HG03439 (cell line): ENCODE results near the gene LRRC28.

ENCODE experiments used
- ATAC-seq: cut with Tn5 transposase; IDR thresholded peaks from one replicate; pipeline ENCODE4 v1.9.1; 2021; ENCODE audit warnings: mild to moderate bottlenecking, moderate library complexity; ENCODE audit not compliant: unreplicated experiment

The LRRC28 gene

DNA sequence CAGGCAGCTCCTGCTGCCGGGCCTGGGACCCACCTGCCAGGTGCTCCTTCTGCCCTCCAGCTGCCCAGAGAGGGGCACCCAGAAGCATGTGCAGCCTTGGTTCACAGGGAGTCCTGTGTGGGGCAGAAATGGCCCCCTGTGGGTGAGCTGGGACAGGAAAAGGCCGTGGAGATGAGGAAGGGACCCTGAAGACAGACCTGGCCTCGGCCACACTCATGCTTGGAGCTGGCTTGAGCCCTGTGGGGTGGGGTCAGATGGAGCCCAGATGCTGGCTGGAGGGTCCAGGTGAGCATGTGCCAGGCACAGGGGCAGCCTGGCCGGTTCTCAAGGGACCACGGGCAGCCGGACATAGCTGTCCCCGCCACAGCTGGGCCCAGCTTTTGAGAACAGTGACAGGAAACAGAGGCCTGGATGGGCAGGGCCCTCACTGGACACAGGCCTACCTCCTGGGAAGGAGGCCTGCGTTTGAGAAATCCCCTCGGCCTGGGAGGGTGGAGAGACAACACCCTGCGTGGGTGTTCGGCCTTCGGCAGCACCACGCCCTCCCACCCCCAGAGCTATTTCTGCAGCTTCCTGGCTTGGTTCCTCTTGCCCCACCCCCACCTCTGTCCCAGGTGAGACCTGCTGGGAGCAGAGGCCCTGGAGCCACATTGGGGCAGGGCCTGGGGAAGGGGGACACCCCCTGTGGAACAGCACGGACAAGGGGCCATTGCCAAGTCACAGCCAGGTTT lies 181.9 kb downstream of the LRRC28 start:
- ATAC-seq, result no peak

DNA sequence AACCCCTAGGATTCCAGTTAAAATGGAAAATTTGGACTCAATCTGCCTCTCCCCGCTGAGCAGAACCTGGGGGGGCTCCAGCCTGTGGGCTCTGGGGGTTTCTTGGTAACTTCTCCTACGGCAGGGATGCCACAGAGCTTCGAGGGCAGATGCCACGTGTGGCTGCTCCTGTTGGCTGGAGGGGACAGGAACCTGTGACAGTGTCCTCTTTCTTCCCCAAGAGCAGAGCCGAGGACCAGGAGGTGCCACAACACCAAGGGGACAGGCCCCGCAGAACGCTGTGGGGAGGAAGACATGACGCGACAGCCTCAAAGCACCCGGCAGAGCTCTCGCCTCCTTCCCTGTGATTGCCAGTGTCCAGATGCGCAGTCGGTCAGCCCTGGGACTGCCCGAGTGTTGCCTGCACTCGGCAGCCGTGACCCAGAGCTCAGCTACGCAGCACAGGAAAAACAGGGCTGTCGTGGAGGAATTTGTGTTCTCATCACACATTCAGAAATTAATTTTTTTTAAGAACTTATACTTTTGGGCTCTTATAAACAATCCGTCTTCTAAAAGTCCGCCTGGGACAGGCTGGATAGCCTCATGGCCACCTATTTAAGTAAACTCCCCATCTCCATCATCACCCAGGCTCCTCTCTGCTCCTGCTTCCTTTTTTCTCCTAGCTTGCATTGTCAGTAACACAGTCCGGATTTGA lies 182.6 kb downstream of the LRRC28 start:
- ATAC-seq, result no peak

DNA sequence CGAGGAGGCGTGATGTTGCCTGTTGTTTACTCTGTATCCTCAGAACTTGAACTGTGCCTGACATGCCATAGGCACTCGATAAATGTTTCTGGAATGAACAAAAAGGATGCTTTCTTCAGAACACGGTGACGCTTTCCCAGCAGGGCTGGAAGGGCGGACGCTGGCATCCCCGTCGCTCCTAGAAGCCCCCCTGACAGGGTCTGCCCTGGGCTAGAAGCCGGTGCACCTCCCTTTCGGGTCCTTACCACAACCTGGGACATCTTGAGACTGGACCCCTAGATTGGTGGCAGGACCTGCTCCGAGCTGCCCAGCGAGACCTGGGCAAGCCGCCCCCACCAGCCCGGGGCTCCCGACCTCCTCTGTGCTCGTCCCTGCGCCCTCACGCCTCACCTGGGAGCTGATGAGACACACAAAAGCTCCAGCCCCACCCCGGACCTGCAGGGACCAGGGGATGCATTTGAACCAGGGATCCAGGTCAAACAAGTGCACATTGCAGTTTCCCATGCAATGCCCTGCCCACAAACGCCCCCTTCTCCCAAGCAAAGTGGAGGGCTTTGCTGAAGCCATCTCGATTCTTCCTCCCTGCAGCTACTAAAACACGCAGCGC lies 183.3 kb downstream of the LRRC28 start:
- ATAC-seq, result no peak

DNA sequence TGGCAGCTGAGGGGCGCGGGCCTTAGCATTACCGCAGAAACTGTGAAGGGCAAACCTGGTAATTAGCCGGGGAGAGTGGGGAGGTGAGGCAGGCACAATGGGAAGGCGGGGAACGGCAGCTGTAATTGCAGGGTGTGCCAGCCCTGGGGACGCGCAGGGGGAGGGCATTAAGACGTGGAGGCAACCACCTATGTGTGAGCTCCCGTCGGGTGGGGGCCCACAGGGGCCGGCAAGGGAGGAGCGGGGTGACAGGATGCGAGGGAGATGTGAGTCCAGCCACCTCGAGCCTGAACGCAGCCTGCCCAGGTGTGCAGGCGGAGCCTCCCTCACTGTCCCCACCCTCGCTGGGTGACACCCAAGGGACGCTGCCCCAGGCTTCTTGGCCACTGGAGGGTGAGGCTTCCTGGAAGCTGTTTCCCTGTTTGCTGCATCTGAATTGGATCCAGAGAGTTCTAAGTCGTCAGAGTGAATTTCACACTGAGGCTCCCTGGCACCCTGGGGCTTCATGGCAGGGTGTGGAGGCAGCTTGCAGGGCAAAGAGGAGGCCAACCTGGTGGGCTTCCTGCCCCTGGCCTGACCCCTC lies 183.9 kb downstream of the LRRC28 start:
- no peak for ATAC-seq

DNA sequence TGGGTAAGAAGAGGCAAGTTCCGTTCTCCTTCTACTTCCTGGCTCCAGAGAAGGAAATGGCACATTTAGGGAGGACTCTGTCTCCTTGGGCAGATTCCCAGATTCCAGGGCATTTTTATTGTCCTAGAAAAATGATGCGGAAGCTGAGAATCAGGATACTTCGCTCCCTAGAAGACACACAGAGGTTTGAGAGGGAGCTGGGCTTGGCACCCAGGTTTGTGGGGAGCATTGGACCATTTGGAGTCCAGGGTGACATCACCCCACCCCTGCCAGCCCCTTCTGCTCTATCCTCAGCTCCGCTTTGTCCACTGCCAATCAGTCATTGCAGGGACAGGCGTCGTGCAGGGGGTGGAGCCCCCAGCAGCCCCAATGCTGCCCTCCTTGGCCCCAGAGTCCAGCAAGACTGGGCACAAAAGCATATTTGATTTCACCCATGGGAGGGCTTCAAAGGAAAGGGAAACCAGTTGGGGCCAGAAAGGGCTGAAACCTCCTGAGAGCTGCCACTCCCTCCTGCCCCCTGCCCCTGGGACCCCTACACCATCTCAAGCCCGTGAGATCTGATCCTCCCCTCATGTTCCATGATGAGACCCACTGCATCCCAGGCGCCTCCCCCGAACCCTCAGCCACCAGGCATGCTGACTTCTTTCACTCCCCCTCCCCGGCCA lies 184.7 kb downstream of the LRRC28 start:
- no peak for ATAC-seq

DNA sequence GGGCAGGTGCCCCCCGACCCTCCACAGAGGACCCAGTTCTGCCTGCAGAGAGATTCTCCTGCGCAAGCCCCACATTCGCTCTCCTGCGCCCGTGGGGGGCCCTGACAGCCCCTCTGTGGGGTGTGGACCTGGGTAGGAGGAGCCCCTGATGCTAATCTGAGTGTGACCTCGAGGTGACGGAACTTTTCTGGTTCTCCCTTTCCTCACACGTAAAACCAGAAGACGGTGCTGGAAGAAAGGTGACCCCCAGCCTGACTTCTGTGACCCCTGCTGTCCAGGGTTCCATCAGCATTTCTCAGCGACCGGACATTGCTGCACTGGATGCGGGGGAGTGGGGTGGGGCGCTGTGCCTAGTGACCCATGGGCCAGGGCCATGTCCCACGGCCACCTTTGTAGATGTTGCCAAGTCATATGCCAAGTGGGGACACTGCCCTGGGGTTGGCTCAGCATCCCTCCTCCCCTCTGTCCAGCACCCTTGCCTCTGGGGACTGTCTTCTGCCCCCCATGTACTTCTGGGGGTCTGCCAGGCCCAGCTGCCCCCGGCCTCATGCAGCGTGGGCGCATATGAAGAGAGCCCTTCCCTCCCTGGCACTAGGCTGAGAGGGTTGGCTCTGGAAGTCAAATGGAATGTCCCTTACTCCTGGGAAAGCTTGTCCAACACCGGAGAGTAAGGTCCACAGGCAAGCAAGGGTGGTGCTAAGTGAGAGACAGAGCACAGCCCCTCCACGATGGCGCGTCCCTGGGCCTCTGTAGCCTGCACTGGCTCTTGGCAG lies 185.4 kb downstream of the LRRC28 start:
- no peak for ATAC-seq

DNA sequence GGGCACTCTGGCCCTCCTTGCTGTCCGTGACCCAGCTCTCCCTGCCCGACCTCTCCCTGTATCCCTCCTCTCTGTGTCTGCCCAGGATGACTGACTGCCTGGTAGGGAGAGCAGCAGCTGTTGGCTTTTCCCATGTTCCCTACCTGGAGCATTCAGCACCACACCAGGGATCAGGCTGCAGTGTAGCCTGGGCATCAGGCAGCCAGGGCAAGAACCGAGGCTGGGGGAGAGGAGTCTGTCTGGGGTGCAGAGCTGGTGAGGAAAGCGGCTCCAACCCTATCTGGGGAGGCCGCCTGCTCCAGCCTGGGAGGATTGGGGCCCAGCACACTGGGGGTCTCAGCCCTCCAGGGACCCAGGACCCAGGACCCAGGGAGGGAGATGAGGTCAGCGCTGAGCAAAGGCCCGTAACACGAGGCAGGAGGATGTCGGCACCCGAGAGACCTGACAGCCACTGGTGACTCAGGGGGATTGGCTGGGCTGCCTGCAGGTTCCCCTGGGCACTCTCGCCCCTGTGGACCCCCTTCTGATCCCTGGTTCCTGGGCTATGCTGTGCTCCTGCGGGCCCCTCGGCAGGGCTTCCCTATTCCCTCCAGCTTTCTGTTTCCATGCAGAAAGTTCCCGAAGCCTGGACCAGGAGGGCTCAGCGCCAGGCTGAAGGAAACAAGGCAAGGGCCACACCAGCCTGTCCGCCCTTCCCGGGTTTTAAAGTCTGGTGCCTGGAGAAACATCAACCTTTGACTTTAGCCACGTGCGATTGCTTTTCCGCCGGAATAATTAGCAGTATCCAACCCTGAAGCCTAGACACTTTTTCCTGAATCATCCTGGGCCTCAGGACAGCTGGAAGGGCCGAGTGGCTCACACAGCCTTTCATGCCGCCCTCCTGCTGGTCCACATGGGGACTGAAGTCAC lies 186.3 kb downstream of the LRRC28 start:
- no peak for ATAC-seq

DNA sequence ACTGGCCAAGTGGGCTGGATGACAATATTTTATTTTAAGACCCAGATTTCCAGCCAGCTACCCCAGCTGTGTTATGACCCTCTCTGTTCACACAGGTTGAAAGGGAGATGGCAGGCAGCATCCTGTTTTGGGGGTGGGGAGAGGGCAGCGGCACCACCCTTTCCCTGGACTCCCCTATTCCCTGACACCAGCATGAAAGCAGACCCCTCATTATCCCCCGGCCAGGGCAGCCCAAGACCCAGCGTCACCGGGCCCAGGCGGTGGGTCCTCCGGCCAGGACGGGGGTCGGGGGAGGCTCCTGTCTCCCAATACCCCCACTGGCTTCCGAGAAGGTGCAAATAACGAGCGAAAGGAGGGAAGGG lies 186.9 kb downstream of the LRRC28 start:
- ATAC-seq, result no peak

DNA sequence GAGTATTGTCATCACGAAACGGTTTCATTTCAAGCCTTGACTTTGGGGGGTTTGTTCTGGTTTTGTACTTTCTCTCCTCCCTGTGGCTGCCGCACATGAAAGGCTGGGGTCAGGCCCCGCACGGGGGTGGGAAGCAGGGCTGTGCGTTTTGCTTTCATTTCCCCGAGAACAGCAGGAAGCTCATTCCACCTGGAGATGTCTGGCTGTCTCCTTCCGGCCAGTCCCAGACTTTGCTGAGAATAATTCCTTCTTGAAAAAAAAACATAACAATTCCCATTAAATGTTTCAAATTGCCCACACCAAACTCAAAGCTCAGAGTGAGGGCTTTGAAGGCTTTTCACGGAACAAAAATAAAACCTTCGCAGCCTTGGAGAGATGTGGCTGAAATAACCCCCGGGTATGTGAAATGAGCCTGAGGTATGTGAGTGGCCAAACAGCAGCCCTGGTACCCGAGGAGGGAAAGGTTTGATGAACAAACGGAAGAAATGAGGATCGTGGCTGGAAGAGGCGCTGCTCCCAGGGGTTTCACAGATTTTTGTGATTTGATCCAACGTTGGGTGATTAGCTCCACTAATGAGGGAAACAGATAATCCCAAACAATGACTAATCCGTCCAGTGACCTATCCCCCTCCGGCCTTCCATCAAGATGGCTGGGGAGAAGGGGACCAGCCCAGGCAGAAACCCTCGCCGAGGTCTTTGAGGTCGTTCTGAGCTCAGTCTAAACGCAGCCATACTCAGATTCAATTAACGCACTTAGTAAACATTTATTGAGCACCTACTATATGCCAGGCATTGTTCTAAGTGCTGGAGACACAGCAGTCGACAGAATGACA lies 187.6 kb downstream of the LRRC28 start:
- no peak for ATAC-seq

DNA sequence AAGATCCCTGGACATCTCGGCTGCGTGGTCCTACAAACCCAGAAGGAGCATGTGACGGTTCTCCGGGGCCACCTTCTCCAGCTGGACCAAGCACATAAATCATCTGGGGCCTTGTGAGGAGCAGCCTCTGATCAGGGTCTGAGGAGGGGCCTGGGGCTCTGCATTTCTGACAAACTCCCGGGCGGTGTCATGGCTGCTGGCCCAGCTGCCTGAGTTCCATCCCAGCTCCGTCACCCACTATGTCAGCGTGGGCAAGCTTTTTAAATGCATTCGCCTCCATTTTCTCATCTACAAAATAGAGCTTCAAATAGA lies 188.2 kb downstream of the LRRC28 start:
- ATAC-seq, result no peak

DNA sequence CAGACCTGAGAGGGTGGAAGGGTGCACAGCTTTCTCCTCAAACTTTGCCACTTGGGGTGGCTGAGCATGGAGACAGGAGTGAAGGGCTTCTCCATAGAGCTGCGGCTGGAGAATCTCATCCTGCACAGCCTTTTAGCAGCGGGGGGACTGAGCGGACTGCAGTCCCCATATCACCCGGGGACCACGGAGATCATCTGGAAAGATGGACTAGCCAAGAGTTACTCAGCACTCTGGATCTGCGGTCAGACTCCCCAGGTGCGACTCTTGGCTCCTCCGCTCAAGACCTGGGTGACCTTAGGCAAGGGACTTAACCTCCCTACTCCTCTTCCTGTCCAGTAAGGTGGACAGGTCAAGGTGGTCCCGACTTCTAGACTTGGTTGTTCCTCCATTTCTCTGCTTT lies 188.7 kb downstream of the LRRC28 start:
- no peak for ATAC-seq
